HG02970 (cell line): ENCODE results near the gene NES.

Experiments
- ATAC-seq: cut with Tn5 transposase; IDR thresholded peaks from one replicate; pipeline ENCODE4 v1.9.1; 2021; ENCODE audit warnings: mild to moderate bottlenecking, moderate library complexity, moderate number of reproducible peaks; ENCODE audit not compliant: unreplicated experiment, low FRiP score

The NES gene

DNA sequence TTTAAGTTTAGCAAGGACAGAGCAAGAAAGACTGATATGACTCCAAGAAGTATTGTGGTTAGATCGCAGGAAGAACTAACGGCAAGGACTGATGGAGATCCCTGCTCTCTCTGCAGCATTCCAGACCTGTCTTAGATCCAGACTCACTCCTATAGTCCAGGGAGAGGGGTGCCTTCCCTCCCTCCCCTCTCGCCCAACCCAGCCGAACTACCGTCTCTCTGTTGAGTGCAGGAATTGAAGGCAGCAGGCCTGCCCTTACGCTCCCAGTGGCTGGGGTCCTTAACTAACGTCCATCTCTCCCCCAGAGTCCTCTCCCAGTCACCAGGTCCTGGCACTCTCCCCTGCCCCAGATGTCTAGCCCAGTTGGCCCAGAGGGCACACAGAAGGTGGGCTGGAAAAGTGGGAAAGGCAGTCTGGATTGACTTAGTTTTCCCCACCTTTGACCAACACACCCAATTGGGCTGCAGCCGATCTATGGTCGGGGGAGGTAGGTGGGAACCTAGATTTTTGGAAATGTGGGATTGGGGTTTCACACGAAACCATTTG lies 27.0 kb upstream of the NES start:
- no peak for ATAC-seq

DNA sequence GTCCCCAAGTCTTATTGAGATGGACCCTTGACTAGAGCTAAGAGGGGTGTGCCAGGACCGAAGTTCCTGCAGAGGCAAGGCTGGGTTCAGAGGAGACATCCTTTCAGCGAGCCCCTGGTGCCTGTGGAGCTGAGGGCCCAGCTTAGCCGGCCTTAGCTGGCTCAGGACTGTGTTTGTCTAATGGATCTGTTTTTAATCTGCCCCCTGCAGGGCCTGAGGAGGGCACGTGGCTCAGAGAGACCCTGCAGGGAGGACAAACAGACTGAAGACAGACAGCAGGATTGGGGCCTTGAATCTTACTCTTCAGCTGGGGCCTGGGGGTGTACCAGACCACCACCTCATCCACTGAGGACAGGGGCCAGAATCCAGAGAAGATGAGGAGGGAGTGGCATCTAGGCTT lies 26.5 kb upstream of the NES start:
- ATAC-seq: no peak

DNA sequence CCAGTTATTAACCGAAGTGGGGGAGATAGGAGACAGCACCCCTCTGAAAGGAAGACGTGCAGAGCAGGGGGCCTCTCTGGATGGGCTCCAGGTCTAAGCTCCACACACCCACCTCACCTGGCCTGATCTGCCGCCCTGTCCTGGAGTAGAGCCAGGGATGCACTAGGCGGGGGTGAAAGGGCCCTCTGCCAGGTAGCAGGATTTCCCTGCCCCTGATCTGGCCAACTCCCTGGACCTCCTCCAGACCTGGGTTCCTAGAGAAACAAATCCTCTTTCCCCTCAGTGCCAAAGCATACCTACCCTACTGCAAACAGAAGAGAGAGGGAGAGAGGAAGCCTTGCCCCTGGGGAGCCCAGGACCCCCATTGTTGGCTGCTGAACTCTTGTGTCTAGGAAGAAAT lies 26.1 kb upstream of the NES start:
- ATAC-seq: no peak

DNA sequence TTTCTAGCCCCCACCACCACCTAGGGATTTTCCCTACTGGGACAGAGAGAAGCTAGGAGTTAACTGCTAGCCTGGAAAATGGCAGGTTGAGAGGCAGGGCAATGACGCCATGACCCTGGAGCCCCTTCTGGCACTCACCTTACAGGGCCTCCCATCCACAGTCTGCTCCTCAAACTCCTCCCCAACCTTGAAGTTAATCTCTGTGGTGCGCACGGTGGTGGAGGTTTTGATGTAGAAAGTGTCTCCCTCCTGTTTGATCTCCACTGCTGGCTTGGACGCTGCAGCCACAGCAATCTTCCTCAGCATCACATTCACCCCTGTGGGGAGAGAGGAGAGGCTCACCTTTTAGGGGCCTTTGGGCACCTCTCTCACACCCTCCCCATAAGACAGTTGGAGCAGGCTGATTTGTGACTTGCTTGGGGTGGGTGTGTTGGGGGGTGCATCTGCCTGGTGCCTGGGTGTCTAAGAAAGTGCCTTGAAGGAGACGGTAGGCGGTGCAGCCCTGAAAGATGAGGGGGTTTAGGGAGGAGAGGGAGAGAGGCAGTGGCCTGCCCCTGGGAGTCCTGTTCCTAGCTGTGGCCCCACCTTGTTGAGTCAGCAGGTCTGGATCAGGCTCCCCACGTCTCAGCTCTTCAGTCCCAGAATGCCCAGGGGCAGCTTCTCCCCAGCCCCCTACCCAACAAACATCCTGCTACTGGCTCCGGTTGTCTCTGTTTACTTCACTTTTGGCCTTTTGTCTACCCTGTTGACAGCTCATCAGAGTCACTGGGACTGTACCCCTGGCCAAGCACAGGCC lies 23.7 kb upstream of the NES start:
- ATAC-seq: no peak

DNA sequence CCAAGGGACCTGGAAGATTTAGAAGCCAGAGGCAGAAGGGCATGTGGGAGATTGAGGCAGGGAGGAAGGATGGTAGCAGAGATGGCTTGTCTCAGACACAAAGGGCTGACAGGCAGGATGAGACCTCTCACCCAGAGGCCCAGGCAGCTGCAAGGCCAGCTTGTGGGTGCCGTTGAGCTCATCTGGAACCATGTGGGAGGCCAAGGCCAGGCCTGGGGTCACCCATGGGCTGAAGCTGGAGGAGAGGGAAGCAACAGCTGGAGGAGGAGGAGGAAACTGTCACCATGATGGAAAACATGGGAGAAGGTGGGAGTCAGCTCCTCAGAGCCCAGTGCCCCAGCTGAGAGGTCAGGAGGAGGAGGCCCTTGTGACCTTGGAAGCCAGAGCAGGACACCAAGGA lies 21.8 kb upstream of the NES start:
- ATAC-seq: no peak

DNA sequence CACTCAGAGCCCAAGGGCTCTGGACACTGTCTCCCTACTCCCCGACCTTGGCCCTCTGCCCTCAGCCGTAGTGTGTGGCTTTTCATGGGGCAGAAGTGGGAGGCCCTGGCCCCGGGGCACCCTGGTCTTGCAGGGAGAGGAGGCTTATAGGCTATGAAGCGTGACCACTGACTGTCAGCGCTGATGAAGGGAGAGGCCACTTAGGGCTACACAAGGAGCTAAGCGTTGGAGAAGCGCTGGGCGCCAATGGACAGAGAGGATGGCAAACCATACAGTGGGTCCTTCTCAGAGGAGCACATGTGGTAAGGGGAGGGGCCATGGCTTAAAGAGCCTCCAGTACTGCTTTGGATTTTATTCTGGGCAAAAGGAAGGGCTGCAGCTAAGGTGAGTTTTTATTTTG lies 20.3 kb upstream of the NES start:
- ATAC-seq: no peak

DNA sequence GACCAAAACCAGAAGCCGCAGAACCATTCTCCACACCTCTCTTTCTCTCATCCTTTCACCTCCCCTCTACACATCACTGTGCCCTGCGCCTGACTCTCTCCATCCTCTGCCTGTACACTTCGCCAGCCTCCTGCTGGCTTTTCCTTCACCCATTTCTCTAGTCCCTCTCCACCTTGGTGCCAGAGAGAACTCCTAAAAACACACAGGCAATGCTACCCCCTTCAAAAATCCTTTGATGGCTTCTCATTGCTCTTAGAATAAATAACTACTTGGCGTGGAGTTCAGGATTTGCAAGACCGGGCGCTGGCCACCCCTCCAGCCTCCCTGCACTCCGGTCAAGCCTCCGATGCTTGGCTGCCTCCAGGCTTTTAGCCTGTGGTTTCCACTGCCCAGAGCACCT lies 19.5 kb upstream of the NES start:
- no peak for ATAC-seq

DNA sequence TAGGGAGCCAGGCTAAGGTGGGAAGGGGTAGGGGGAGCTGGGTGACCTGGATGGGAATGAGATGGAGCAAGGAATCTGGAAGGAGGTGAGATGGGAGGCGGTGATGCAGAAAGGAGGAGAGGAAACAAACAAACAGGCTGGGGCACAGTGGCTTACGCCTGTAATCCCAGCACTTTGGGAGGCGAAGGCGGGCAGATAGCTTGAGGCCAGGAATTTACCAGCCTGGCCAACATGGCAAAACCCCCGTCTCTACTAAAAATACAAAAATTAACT lies 17.4 kb upstream of the NES start:
- ATAC-seq: no peak

DNA sequence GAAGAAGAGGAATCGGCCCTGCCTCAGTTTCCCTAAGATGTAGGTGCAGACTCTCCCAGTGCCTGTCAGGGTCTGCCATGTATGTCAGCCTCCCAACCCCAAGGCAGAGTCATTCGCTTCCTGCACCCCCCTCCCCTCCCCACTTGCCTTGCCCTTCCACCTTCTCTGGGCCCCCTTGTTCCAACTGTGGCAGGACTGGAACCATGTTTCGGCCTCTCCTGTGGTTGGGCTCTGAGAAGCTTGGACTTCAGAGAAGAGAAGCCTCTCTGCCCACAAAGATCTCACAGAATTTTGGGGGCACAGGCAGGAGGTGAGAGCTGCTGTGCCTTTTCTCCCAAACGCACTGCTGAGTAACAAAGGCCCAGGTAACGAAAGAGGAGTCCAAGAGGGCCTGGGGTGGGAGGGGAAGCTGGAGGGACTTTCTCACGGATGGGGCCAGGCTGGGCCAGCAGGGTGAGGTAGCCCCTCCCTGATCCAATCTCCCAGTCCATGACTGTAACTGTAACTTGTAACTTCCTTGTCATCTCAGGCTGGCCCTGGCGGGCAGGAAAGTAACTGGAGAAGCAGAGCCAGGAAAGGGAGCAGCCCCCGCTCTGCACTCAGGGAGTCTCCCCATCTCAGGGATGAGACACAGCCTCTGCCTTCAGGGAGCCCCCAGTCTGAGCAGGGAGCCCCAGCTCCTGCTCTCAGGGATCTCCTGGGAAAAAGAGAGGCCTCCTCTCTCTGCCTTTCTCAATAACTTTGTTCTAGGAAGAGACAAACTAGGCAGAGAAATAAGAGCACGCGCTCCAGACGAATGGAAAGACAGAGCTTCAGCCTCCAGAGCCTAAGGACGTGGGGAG lies 16.9 kb upstream of the NES start:
- no peak for ATAC-seq

DNA sequence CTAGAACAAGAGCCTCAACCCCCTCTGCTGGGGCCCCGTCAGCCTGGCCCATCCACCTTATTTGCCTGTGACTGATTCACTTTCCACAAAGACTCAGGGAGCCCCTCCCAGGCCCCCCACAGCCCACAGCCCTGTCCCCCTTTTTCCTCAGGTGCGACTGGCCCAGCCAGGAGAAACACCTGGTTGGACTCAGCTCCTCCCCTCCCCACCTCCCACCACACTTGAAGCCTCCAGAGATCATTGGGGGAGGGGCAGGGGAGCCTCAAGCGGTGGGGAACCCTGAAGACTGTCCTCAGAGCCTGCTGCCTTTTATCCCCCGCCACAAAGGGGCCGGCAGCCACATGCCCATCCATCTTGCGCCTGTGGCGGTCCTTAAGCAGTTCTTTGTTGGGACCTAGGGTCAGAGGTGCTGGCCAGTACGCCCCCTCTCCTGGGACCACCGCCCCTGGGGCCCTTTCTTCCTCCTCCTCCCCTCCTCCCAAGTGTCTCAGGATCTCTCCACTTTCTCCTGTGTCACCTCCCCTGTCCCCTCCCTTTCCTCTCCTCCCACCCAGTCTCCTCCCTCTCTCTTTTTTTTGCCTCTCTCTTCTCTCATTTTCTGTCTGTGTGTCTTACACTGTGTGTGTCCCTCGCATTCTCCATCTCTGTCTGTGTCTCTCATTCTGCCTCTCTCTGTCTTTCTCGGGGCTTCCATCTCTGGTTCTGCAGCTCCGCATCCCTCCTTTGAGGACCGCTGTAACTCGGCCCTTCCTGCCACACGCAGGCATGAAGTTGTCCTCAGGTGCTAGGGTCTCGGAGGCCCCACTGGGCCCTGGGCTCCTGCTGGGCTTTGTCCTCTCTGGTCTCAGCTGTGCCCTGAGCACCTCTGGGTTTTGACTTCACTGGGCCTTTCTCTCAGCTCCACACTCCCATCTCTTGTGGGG lies 16.0 kb upstream of the NES start:
- no peak for ATAC-seq

DNA sequence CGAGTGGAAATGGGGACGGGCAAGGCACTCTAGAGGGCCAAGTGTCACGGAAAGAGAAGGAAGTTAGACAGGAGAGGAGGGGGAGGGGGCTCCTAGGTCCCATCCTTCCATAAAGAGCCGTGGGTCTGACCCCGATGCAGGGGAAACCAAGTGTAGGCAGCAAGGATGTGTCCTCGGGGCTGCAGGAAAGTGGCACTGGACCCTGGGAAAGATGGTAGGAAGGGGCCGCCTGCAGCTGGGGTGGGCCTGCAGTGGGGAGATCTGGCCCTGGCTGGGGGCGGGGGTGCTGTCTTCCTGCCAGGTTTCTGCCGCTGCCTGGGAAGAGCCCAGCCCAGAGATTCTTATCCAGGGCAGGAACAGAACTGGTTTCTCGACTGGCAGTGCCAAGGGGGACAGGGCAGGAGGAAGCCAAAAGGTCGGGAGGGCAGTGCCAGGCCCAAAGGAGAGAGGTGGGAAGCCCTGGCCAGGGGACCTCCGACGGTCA lies 15.3 kb upstream of the NES start:
- no peak for ATAC-seq

DNA sequence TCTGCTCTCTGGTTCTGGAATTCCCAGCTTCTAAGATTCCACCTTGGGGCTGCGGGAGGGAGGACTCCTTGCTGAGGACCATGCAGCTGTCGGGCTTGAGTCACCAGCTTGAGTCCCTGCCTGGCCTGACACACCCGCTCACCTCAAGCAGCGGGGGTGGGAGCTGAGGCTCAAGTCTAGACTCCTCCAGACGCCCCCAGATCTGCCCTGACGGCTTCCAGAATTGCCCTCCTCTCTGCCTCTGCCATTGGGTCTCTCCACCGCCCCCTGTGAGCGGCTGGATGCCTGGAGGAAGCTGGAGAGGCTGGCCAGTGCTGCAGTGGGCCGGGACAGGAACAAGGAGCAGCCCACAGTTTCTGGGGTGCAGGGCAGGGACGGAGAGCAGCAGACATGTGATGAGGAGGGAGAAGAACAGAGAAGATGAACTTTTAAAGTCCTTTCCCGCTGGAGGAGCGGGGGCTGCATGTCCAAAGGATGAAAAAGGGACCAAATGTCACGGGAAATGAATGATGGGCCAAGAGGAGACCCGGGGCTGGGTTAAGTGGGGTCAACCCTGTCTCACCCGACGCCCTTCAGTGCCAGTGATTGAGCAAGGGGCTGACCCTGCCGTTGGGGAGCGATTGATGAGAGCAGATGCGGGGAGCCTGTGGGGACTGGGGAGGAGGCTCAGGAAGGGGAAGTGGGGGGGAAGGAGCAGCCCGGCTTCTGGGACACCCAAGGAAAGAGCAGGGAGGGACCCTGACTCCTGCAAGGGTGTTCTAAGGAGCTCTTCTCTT lies 14.6 kb upstream of the NES start:
- ATAC-seq: no peak

DNA sequence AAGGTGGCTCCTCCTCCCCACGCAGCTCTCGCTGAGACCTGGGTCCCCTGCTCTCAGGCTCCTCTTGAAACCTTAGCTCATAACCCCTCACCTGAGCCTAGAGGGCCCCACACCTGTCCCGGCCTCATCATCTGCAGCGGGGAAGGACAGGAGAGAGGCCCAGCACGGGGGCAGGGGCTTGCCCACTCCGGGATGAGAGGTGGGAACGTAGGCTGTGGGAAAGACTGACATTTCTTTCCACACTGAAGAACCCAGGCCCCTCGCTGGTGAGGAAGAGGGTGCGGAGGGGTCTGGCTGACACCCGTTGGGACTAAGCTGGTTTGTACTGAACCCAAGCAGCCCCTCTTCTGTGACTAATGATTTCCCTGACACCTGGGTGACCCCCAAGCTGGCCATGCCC lies 14.0 kb upstream of the NES start:
- ATAC-seq: no peak

DNA sequence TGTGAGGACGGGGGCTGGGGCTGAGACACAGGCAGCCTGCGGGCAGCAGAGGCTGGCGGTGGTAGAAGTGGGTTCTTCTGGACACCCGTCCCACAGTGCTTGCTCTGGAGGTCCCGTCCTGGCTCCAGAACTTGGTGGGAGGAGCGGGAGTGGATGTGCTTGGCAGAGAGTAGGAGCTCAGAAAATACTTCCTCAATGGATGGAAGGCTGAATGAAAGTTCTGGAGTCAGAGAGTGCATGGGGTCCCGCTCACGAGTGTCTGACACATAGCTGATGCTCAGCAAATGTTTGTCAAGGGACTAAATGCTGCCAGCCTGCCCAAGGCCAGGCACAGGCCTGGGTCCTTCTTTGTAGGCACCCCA lies 13.4 kb upstream of the NES start:
- no peak for ATAC-seq

DNA sequence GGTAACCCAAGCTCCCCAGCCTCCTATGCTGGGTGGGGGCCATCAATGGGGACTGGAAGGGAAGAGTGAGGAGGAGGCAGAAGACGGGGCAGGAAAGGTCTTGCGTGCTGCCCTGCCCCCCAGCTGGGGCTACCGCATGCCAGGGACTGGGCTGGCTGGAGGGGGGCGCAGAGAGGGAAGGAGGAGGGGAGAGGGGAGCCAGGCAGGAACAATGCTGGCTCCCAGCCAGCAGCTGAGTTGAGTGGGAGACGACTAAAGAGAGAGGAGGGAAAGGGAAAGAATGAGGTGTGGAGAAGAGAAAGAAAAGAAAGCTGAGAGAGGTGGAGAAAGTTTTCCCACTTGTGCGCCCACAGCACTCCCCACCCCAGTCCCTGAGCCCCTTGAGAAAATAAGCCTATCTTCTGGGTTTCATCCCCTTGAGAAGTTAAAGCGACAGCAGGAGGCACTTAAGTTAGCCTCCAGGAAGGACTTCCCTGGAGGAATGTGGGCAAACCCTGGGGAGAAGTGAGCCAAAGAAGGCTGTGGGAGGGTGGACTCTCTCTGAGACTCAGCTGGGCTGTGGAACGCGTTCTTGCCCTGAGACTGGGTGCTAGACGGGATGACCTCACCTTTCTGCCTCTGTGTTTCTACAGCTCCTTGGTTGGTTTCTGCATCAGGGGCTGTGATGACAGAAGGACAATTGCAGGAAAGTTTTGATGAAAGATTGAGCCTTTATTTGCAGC lies 12.9 kb upstream of the NES start:
- no peak for ATAC-seq

DNA sequence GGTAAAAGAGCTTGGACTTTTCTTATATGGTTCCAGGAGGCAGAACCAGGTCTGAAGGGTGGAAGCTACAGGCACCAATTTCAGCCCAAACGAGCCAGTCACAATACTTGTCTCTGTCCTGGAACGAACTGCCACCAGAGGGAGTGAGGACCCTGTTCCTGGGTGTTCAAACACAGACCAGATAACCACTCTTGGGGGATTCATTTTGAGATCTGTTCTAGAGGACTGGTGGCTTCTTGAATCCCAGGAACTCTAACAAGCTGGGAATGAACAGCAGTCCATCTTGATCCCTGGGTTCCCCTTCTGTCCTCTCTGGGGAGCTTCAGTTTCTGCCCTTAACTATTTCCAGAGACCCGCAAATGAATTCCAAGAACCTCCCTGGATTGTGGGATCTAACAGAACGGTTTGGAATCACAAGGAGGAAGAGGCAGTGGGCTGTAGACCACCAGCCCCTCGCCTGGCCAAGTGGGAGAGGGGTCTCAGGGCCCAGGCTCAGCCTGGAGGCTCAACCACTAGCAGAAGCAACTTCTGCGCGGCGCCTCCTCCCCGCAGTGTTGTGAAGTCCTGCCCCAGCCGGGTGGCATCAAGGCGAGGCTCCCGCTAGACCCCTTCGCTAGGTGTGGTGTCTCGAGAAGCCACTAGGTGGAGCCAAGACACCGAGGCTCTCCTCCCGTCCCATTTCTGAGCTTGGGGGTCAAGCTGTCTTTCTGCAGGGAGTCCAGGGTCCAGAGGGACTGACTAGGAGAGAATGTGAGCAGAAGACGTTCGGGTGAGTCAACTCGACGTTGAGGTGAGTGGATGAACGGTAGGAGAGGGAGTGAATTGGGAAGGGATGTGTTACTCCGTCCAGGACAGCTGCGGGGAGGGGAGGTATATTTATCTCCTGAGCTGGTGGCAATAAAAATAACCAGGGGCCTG lies 12.1 kb upstream of the NES start:
- no peak for ATAC-seq

DNA sequence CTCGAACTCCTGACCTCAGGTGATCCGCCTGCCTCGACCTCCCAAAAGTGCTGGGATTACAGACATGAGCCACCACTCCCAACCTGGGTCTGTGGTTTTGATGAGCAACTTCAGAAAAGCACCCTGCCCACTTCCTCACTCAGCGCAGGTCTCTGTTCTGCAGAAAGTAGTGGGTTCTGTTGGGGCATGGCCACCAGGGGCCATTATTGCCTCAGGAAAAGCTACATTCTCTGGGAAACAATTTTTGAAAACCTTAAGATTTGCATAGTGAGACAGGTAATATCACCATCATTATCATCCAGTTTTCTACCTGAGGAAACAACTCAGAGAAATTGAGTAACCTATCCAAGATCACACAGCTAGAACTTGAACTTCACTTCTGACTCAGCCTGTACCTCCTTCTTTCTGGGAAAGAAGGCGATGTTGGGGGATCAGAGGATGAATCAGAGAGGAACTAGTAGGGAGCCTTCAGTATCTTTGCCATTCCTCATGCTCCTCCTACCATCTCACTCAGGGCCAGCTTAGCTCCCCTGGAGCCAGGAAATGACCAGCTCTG lies 7.1 kb upstream of the NES start:
- ATAC-seq: no peak
